Endothelial cell of umbilical vein (primary cell): ENCODE data around the gene IRF2BPL. TPM values are rescaled to one million over a fixed set of nuclear protein-coding genes. Genes with fewer than 3 reads are reported as not detected.

ENCODE experiments used
- BruUV-seq: library from RNA; stranded (reverse); fragments of 400-500 nt; replicated peaks from 2 replicates; lab custom pipeline; 2021; lab: Mats Ljungman, UMichigan
- CTCF ChIA-PET: fragments of 300-600, 350-600 bp; sonication (Branson Sonifier 250); formaldehyde crosslinking; loops from one replicate; lab custom pipeline; 2021; ENCODE audit warnings: antibody characterized with exemption, inconsistent platforms; lab: Charles Lee
- POLR2A ChIA-PET: fragments of 300-600, 350-600 bp; sonication (Branson Sonifier 250); formaldehyde crosslinking; loops from one replicate; lab custom pipeline; 2021; ENCODE audit warnings: antibody characterized with exemption, inconsistent platforms; lab: Charles Lee
- DNase-seq: peaks from one replicate; pipeline ENCODE4 v3.0.0-alpha.2; 2011; ENCODE audit warnings: low read depth, low spot score
- FAIRE-seq: peaks from 2 replicates; lab custom pipeline; 2011; peaks lifted over from hg19 to GRCh38; lab: Jason Lieb, UNC
- H2AFZ ChIP-seq: 2 replicates; pipeline ENCODE4 v1.6.0; 2012; ENCODE audit warnings: low read depth, low read length, control low read depth, inconsistent platforms
- H3K27ac ChIP-seq: 2 replicates; pipeline ENCODE4 v1.5.1; 2011; ENCODE audit warnings: low read depth, mild to moderate bottlenecking, control low read depth, low read length, moderate library complexity; ENCODE audit not compliant: insufficient read depth
- H3K27me3 ChIP-seq, 2 experiments: 2 replicates each; pipeline versions ENCODE4 v1.6.0 to v1.6.1; 2011; ENCODE audit warnings: low read length in 2 of 2, mixed read lengths in 1 of 2; ENCODE audit not compliant: control insufficient read depth in 2 of 2, insufficient read depth in 2 of 2
- H3K36me3 ChIP-seq, 2 experiments: 2 replicates in 1 of 2; 3 replicates in 1 of 2; pipeline ENCODE4 v1.5.1; 2011; ENCODE audit warnings: low read length in 2 of 2, mild to moderate bottlenecking in 1 of 2, moderate library complexity in 1 of 2; ENCODE audit not compliant: control insufficient read depth in 2 of 2, insufficient read depth in 2 of 2; ENCODE audit errors: extremely low read depth in 1 of 2
- H3K4me1 ChIP-seq: 3 replicates; pipeline ENCODE4 v1.5.1; 2011; ENCODE audit warnings: mild to moderate bottlenecking, low read length; ENCODE audit not compliant: control insufficient read depth, insufficient read depth; ENCODE audit errors: extremely low read depth
- H3K4me2 ChIP-seq: 2 replicates; pipeline ENCODE4 v1.6.1; 2011; ENCODE audit warnings: low read length, control low read depth, mixed read lengths; ENCODE audit not compliant: insufficient read depth
- H3K4me3 ChIP-seq, 3 experiments: fragments of 200-600 bp in 1 of 3; sonication (generic), shearing (Covaris generic) in 1 of 3; replicated peaks in 1 of 3; 2 replicates each; pipeline ENCODE4 v1.5.1; 2011 to 2016; ENCODE audit warnings: control low read depth in 3 of 3, low read length in 3 of 3, mild to moderate bottlenecking in 2 of 3, inconsistent platforms in 1 of 3, low read depth in 1 of 3, moderate library complexity in 1 of 3; ENCODE audit not compliant: insufficient read depth in 1 of 3
- H3K79me2 ChIP-seq: 2 replicates; pipeline ENCODE4 v1.6.0; 2012; ENCODE audit warnings: low read length, inconsistent platforms; ENCODE audit not compliant: control insufficient read depth, insufficient read depth
- H3K9ac ChIP-seq: replicated peaks from 2 replicates; pipeline ENCODE3; 2011; ENCODE audit warnings: low read length, control low read depth; ENCODE audit not compliant: insufficient read depth; ENCODE audit errors: extremely low read depth
- H3K9me1 ChIP-seq: replicated peaks from 3 replicates; pipeline ENCODE4 v1.6.0; 2011; ENCODE audit warnings: mild to moderate bottlenecking, low read length; ENCODE audit not compliant: control insufficient read depth, insufficient read depth; ENCODE audit errors: extremely low read depth
- H3K9me3 ChIP-seq: replicated peaks from 2 replicates; pipeline ENCODE4 v1.5.1; 2012; ENCODE audit warnings: low read length, inconsistent platforms; ENCODE audit not compliant: control insufficient read depth, insufficient read depth
- H4K20me1 ChIP-seq: replicated peaks from 2 replicates; pipeline ENCODE3; 2011; ENCODE audit warnings: mild to moderate bottlenecking, low read length; ENCODE audit not compliant: control insufficient read depth, insufficient read depth; ENCODE audit errors: extremely low read depth
- FOS ChIP-seq: IDR thresholded peaks from 2 replicates; pipeline ENCODE4 v1.6.1; 2011; ENCODE audit warnings: mild to moderate bottlenecking, low read length, moderate library complexity, borderline replicate concordance; ENCODE audit not compliant: insufficient read depth
- JUN ChIP-seq: IDR thresholded peaks from 2 replicates; pipeline ENCODE4 v1.6.1; 2011; ENCODE audit warnings: borderline replicate concordance, low read depth; ENCODE audit not compliant: insufficient read length, insufficient read depth
- dilution Hi-C: fragments of 300-500 bp; cut with MboI; formaldehyde crosslinking; loops from one replicate; pipeline ENCODE4 v1.15.0; 2019; ENCODE audit warnings: low sequenced_read_pairs; ENCODE audit not compliant: extremely low pct_ligation_motif_present
- intact Hi-C: fragments of 100-400 bp; cut with micrococcal nuclease; formaldehyde crosslinking; loops from one replicate; pipeline ENCODE4 v1.10.0; 2022
- polyA plus RNA-seq, 4 experiments: library from polyadenylated mRNA; depleted of rRNA in 3 of 4; stranded (reverse) in 3 of 4; unstranded in 1 of 4; fragments of >200 nt; gene quantifications; 2 replicates each; pipeline versions ENCODE4 v1.2.1 to v1.2.3, GENCODE V29; 2011 to 2012; ENCODE audit warnings: missing spikeins in 1 of 4
- total RNA-seq: library from RNA; stranded (reverse); gene quantifications from 2 replicates; pipeline ENCODE4 v1.2.3, GENCODE V29; 2021
- TF ChIP-seq, protein P1 (sequence below), 2 donors: IDR thresholded peaks; 1 replicate in 1 of 2; 2 replicates in 1 of 2; pipeline ENCODE4 v1.5.1; 2011; ENCODE audit warnings: low read length in 2 of 2, mild to moderate bottlenecking in 2 of 2, moderate library complexity in 2 of 2, control low read depth in 1 of 2, inconsistent platforms in 1 of 2, low read depth in 1 of 2; ENCODE audit not compliant: insufficient read depth in 1 of 2; ENCODE audit errors: extremely low read depth in 1 of 2

The IRF2BPL gene
- total and polyA plus RNA-seq, 2 donors (not counting 3 experiments of a cell fraction or from before 2014, with no cell fraction given) = 9.3 to 23.3 TPM

DNA sequence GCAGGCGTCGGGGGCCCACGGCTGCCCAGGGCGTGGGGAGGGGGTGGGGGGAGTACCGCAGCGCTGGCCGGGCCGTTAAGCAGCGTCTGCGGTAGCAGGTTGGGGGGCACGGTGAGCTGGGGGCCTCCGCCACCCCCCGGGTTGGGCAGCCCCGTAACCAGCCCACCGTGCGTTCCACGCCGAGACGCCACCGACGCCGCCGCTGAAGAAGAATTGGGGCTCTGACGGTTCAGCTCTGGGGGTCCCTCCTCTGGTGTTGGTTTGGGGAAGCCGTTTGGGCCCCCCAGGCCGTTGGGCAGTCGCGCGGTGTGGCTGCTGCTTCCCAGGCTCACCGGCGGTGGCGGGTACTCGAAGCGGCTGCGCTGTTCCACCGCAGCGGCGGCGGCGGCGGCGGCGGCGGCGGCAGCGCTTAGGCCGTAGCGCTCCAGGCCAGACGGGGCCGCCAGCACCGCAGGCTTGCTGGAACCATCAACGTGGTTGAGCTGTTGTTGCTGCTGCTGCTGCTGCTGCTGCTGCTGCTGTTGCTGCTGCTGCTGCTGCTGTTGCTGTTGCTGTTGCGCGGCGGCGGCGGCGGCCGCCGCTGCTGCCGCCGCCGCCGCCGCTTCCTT is 1.5 kb downstream of the IRF2BPL start:
- no peaks in the 10 kb centered on the region for H3K9me3 ChIP-seq
- H3K9me1 ChIP-seq = no peaks in the 10 kb centered on the region
- peak overlapping the region; percentile 80 for H3K27ac ChIP-seq
- peak overlapping the region; percentile 94 for H3K9ac ChIP-seq
- CTCF ChIA-PET = interaction anchor here (0.8 to 7.7 kb wide), 15 partner anchors 11 to 154 kb away, joined by 3 to 58 read pairs (median 16); no protein-coding TSS in a partner anchor
- dilution Hi-C loops = no loop called here
- peak overlapping the region; percentile 24 to 90 (median 39) for H3K4me3 ChIP-seq
- no TSS peak for BruUV-seq
- peaks cover 38% of the 10 kb centered on the region for H3K79me2 ChIP-seq
- H2AFZ ChIP-seq = no peak overlapping the region
- no peaks in the 10 kb centered on the region for H4K20me1 ChIP-seq
- no peak overlapping the region for H3K4me2 ChIP-seq
- no peak for FAIRE-seq
- H3K36me3 ChIP-seq = no peaks in the 10 kb centered on the region
- intact Hi-C loops = no loop called here
- TF ChIP-seq FOS (no peak), JUN (no peak)
- TF ChIP-seq, protein P1, sequence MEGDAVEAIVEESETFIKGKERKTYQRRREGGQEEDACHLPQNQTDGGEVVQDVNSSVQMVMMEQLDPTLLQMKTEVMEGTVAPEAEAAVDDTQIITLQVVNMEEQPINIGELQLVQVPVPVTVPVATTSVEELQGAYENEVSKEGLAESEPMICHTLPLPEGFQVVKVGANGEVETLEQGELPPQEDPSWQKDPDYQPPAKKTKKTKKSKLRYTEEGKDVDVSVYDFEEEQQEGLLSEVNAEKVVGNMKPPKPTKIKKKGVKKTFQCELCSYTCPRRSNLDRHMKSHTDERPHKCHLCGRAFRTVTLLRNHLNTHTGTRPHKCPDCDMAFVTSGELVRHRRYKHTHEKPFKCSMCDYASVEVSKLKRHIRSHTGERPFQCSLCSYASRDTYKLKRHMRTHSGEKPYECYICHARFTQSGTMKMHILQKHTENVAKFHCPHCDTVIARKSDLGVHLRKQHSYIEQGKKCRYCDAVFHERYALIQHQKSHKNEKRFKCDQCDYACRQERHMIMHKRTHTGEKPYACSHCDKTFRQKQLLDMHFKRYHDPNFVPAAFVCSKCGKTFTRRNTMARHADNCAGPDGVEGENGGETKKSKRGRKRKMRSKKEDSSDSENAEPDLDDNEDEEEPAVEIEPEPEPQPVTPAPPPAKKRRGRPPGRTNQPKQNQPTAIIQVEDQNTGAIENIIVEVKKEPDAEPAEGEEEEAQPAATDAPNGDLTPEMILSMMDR (IDR thresholded peaks at IDR 0.05; ENCODE audit: extremely low read depth in 1 of 2, insufficient read depth in 1 of 2, low read depth in 1 of 2, low read length in 2 of 2) = peak in 1 of 2 donors; percentile 4
- peaks cover 44% of the 10 kb centered on the region for H3K4me1 ChIP-seq
- H3K27me3 ChIP-seq = no peaks in the 10 kb centered on the region
- DNase-seq = peak; percentile 52
- POLR2A ChIA-PET = interaction anchor here (0.6 to 0.9 kb wide), 3 partner anchors 22 to 77 kb away, joined by 3 to 6 read pairs (median 3); no protein-coding TSS in a partner anchor
